GM18507 (cell line): Measurements from ENCODE around the gene CIRBP.

Experiments
- DNase-seq: peaks from one replicate; pipeline ENCODE4 v3.0.0; 2011; ENCODE audit warnings: low read depth; ENCODE audit not compliant: insufficient read length; ENCODE audit errors: extremely low spot score
- FAIRE-seq: peaks from 2 replicates; lab custom pipeline; 2011; peaks lifted over from hg19 to GRCh38; lab: Jason Lieb, UNC

Gene CIRBP

DNA sequence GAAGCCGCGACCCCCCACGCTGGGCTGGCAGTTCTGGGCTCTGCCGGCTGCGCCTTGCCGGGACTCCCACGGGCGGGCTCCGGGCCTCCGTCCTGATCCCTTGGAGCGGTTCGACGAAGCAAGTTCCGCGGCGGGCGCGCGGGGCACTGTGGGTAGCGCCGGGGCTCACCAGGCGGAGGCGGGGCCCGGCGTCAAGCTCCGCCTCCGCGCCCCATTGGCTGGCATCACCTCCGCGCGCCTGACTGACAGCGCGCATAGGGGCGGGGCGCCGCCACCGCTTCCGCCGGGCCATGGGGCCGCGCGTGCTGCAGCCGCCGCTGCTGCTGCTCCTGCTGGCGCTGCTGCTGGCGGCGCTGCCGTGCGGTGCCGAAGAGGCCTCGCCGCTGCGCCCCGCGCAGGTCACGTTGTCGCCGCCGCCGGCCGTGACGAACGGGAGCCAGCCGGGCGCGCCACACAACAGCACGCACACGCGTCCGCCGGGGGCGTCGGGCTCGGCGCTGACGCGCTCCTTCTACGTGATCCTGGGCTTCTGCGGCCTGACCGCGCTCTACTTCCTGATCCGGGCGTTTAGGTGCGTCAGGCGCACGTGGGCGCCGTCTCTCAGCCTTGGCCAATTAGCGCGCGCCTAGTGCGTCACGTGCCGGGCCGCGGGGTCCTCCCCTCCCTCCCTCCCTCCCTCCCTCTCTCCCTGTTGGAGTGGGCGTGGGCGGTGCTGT, 6.3 kb downstream of the CIRBP start, which contains the start of gene FAM174C:
TSS of gene FAM174C (plus strand) at position 271 of the 716 bp plus-strand sequence. CDS start at position 291, 20 bp downstream.
- FAIRE-seq (peak; percentile 98), DNase-seq (peak; percentile 86)

- no peak for DNase-seq
- FAIRE-seq = no peak
Observed at GRCh38 chr19:1275976-1276627, 7.0 kb downstream of the CIRBP start.

DNA sequence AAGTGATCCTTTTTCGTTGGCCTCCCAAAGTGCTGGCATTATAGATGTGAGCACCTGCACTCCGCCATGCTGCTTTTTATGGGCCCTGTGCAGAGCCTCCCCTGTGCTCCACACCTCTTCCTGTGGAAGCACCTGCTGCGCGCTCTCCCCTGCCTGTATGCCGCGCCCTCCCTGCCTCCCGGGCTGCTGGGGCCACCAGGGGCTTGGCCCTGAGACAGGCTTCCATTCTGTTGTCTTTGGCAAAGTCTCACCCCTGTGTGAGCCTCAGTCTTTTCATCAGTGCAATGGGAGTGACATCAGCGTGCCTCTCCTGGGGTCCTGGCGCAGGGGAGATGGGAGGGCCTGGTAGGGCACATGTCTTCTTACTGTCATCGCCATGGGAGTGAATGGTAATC, 7.5 kb downstream of the CIRBP start:
- DNase-seq = no peak
- FAIRE-seq = no peak

DNA sequence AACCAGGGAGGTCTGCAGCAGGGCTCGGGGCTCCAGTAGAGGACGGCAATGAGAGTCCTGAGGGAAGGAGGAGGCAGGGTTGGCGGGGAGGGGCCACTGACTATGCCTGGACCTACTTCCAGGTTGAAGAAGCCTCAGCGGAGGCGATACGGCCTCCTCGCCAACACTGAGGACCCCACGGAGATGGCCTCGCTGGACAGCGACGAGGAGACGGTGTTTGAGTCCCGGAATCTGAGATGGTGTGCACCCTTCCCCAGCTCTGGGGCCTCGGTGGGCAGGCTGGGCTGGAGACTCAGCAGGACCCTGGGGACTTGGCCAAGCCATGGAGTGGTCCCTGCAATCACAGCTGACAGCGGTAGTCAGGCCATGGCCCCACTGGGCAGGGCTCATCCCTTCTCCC, 7.9 kb downstream of the CIRBP start:
- FAIRE-seq (no peak), DNase-seq (no peak)

GRCh38 chr19:1278074-1278473, 8.9 kb downstream of the CIRBP start:
- no peak for FAIRE-seq
- no peak for DNase-seq

DNA sequence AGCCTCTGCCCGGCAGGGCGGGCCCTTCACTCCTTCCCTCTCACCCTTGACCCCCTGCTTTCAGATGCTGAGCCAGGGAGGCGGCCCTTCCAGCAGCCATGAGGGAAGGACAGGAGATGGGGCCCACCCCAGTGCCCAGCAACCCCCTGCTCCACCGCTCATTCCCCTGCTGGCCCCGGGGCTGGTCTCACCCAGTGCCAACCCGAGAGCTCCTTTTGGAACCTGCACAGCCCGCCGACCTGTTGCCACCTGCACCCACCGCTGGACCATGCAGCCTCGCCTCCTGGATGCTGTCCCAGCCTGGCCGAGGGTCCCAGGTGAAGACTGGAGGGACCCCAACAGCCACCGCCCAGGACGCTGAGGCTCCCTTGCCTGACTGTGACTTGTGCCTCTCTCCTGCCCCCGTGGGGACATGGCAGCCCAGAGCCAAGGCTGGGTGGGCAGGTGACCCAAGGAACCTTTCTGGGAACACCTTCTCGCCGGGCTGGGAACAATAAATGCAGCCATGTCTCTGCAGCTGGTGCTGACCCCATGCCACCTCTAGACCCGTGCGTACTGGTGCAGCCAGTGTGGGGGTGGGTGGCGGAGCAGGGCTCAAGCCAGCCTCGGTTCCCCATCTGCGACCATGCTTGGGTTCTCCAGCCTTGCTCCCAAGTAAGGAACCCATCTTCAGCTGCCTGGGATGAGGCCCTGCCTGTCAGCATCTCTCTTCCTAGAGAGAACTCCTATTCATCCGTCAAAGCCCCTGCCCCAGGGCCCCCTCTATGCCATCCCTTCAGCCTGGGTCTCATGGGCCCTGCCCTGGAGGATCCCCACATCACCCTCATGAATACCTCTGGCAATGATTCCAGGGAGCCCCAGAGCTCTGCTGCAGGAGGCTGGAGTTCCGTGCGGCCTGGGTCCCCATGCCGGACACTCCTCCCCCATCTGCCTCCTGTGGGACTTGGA, 9.9 kb downstream of the CIRBP start:
- FAIRE-seq (no peak), DNase-seq (no peak)

DNA sequence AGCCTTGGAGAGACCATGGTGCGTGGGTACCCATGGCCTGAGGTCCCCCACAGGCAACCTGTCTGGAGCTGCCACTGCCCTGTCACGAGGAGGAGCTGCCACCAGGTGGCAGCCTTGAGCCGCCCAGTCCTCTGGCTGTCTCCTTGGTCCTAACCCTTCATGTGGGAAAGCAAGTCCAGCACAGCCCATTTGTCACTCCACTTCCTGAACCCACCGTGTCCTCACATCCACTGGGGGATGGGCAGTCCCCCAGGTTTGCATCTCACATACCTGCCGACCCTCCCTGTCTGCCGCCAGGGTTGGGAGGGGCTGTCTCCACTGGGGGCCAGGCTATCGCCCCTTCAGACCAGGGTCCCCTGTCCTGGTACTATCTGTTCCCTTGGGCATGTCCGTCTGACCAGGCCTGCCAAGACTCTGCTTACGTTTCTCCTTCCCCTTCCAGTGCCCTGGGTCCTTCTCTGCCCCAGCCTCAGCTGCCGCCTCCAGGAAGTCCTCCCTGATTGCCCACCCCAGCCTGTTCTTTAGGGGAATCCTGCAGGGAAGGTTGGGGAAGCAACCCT, 10.7 kb downstream of the CIRBP start:
- DNase-seq (peak; percentile 80), FAIRE-seq (peak; percentile 89)

GRCh38 chr19:1280636-1281568, 11.8 kb downstream of the CIRBP start:
- DNase-seq (no peak), FAIRE-seq (no peak)

- no peak for DNase-seq
- FAIRE-seq = no peak
Observed at GRCh38 chr19:1281569-1282287, 12.6 kb downstream of the CIRBP start.

DNA sequence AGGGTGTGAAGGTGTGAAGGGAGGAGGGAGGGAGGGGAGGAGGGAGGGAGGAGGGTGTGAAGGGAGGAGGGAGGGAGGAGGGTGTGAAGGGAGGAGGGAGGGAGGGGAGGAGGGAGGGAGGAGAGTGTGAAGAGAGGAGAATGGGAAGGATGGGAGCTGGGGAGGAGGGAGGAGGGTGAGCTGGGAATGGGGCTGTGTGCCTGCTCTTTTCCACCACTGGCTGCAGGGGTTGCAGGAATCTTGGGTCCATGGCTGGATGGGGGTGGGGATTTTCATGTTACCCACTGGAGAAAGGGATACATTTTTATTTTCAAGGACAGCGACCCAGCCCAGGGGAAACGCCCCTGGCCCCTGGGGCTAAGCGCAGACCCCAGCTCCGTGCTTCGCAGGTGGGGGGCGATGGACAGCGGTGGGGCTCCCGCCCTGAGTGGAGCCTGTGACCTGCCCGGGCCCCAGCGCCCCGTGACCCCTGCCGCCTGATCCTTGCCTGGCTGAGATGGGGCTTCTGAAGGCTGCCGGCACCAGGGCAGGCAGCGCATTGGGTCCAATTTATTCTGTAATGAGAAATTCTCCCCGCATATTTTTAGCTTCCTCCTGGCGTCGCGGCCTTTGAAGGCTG, 13.6 kb downstream of the CIRBP start:
- no peak for DNase-seq
- no peak for FAIRE-seq

DNA sequence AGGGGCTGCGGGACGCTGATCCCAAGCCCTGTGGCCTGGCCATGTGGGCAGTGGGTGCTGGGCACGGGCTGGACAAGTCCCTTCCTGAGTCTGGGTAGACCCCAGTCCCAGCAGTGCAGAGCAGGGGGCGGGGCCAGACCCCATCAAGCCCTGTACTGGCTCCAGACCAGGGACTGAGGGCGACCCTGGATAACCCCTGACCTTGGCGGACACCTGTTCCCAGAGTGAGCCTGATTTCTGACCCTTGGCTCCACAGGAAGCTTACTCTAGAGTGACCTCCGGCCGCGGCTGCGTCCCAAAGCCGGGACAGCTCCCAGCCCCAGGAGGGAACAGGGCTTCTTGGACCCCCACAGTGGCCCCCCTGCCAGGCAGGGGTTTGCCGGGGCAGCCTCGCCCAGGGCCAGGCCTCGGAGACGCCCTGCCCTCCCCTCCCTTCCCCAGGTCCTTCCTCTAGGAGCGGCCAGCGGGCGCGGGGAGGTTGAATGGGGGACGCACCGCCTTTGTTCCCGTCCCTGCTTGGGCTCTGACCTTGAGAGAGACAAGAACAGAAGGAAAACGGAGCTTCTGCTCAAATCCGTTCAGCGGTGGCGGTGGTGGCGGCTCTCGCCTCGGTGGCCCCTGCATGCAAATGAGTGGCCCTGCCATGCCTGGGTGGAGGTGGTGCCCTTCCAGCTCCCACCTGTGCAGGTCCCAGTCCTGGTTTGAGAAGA, 14.2 kb downstream of the CIRBP start:
- no peak for DNase-seq
- FAIRE-seq = no peak

DNA sequence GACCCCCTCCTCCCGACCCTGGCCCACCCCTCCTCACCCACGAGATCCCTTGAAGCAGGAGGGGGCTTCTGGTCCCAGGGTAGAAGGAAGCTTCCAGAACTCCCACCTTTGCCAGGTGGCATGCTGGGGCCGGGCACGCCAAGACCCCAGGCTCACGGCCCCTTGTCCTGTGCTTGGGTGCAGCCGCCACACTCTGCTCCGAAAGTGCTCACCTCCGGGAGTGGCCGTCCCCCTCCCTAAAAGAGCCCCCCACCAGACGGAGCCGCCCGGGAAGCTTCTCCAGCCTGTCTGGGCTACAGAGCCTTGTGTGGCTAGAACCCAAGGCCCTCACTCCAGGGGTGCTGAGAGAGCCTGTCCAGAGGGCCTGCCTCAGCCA, 14.8 kb downstream of the CIRBP start:
- DNase-seq (no peak), FAIRE-seq (no peak)

DNA sequence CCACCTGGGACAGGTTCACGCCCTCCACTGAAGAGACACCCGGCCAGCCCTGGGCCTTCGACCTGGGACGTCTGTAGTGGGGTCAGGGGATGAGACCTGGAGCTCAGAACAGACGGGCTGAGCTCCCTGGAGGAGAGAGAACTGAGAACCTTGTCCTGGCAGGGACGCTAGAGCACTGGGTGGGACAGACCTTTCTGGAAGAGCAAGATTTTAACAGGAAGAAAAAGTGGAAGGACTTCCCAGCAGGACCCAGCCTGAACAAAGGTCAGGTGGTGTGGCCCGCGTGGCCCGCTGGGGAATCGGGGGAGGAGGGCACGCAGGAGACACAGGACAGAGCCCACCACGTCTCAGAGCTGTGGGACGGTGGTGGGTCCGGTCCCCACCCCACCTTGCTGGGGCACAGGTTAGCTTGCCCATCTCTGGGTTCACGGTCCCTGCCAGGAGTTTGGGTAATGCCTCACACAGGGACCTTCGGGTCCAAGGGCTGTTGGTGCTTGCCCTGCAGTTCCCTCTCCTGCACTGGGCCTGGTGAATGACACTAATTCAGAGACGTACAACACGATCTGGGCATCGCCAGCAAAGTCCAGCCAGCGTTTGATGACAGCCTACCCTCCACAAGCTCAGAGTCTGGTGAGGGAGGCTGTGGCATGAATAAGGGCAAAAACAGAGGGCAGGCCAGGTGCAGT, 15.3 kb downstream of the CIRBP start:
- no peak for FAIRE-seq
- DNase-seq = no peak

DNA sequence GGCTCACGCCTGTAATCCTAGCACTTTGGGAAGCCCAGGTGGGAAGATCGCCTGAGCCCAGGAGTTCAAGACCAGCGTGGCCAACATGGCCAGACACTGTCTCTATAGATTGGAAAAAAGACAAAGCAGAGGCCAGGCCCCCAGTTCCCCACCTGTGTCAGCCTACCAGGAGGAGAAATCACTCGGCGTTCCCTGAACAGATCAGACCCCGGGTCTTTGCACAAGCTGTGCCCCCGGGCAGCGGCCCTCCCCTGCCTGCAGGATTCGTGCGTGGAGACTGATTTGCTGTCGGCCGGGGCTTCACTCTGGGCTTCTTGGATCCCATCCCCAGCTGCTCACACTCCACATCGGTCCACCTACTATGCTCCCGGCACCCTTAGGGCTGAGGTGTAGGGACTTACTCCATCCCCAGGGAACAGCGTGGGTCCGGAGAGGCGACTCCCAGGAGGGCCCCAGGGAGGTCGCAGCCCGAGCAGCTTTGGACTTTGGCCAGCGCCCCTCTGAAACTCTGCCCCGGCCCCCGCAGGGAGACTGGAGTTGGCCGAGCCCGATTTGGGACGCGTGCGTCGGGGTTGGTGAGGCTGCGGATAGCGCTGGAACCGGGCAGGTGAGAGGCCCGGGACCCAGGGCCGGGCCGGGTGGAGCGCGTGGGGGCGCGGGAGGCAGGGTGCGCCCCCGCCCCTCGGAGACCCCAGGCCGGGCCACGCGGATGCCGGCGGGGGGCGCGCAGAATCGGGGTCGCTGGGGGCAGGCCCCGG, 16.0 kb downstream of the CIRBP start:
- DNase-seq (no peak), FAIRE-seq (no peak)

DNA sequence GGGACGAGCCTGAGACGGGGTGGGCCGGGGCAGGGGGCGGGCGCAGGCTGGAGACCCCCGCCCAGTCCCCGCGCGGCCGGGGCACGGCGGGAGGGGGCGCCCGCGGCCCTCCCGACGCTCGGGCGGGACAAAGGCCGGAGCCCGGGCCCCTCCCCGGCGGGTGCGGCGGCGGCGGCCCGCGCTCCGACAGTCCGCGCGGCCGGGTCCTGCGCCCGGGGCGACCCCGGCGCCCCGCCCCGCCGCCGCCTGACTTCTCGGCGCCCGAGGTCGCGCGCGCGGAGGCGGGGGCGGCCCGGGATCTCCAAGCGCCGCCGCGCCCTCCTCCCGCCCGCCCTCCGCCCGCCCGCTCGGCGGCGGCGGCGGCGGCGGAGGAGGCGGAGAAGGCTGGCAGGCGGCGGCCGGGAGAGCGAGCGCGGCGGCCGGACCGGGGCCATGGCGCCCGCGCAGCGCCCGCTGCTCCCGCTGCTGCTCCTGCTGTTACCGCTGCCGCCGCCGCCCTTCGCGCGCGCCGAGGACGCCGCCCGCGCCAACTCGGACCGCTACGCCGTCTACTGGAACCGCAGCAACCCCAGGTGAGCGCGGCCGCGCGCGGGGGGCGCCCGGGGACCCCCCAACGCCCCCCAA, 16.7 kb downstream of the CIRBP start, which contains the start of gene EFNA2:
TSS of gene EFNA2 (plus strand) at position 137 of the 624 bp plus-strand sequence. CDS start at position 433, 296 bp downstream.
- FAIRE-seq (no peak), DNase-seq (no peak)
